H1 (cell line): ENCODE results near the gene FGF18. TPM values are rescaled to one million over a fixed set of nuclear protein-coding genes. Genes with fewer than 3 reads are reported as not detected.

Experiments
- ATF3 ChIP-seq: IDR thresholded peaks from 2 replicates; pipeline ENCODE4 v1.6.1; 2011; ENCODE audit warnings: low read depth, mild to moderate bottlenecking, low read length; ENCODE audit not compliant: insufficient read depth
- KDM5A ChIP-seq: fragments of 200-600 bp; IDR thresholded peaks from 2 replicates; pipeline ENCODE4 v1.7.1; 2012; ENCODE audit warnings: mild to moderate bottlenecking, low read length, inconsistent platforms, mixed read lengths
- polyA plus RNA-seq, 7 experiments: library from polyadenylated mRNA; depleted of rRNA in 3 of 7; stranded (reverse) in 5 of 7; unstranded in 2 of 7; fragments of >200 nt in 5 of 7; fragments of 200-250 nt in 2 of 7; gene quantifications; 1 replicate in 5 of 7; 2 replicates in 1 of 7; 4 replicates in 1 of 7; pipeline versions ENCODE4 v1.2.1 to v1.2.3, GENCODE V29; 2011 to 2013; ENCODE audit warnings: missing spikeins in 2 of 7, mixed read lengths in 2 of 7
- total RNA-seq: library from RNA; stranded (reverse); fragmentation: NEBNext Ultra II Directional; extraction: Animal tissue kit (Norgen Biotek cat#: 25700); gene quantifications from 2 replicates; pipeline ENCODE4 v1.2.1, GENCODE V29; 2021
- TF ChIP-seq, protein P1 (sequence below): fragments of 300-600 bp; sonication (generic); IDR thresholded peaks from 2 replicates; pipeline ENCODE4 v1.7.1; 2012; ENCODE audit warnings: low read length, moderate library complexity, mild to moderate bottlenecking, inconsistent platforms; ENCODE audit not compliant: insufficient replicate concordance

Gene FGF18
- total and polyA plus RNA-seq, 2 of the 8 experiments (the other 6 are each of a cell fraction or from before 2014, with no cell fraction given), result 0.54 to 1.3 TPM

- TF ChIP-seq, protein P1, sequence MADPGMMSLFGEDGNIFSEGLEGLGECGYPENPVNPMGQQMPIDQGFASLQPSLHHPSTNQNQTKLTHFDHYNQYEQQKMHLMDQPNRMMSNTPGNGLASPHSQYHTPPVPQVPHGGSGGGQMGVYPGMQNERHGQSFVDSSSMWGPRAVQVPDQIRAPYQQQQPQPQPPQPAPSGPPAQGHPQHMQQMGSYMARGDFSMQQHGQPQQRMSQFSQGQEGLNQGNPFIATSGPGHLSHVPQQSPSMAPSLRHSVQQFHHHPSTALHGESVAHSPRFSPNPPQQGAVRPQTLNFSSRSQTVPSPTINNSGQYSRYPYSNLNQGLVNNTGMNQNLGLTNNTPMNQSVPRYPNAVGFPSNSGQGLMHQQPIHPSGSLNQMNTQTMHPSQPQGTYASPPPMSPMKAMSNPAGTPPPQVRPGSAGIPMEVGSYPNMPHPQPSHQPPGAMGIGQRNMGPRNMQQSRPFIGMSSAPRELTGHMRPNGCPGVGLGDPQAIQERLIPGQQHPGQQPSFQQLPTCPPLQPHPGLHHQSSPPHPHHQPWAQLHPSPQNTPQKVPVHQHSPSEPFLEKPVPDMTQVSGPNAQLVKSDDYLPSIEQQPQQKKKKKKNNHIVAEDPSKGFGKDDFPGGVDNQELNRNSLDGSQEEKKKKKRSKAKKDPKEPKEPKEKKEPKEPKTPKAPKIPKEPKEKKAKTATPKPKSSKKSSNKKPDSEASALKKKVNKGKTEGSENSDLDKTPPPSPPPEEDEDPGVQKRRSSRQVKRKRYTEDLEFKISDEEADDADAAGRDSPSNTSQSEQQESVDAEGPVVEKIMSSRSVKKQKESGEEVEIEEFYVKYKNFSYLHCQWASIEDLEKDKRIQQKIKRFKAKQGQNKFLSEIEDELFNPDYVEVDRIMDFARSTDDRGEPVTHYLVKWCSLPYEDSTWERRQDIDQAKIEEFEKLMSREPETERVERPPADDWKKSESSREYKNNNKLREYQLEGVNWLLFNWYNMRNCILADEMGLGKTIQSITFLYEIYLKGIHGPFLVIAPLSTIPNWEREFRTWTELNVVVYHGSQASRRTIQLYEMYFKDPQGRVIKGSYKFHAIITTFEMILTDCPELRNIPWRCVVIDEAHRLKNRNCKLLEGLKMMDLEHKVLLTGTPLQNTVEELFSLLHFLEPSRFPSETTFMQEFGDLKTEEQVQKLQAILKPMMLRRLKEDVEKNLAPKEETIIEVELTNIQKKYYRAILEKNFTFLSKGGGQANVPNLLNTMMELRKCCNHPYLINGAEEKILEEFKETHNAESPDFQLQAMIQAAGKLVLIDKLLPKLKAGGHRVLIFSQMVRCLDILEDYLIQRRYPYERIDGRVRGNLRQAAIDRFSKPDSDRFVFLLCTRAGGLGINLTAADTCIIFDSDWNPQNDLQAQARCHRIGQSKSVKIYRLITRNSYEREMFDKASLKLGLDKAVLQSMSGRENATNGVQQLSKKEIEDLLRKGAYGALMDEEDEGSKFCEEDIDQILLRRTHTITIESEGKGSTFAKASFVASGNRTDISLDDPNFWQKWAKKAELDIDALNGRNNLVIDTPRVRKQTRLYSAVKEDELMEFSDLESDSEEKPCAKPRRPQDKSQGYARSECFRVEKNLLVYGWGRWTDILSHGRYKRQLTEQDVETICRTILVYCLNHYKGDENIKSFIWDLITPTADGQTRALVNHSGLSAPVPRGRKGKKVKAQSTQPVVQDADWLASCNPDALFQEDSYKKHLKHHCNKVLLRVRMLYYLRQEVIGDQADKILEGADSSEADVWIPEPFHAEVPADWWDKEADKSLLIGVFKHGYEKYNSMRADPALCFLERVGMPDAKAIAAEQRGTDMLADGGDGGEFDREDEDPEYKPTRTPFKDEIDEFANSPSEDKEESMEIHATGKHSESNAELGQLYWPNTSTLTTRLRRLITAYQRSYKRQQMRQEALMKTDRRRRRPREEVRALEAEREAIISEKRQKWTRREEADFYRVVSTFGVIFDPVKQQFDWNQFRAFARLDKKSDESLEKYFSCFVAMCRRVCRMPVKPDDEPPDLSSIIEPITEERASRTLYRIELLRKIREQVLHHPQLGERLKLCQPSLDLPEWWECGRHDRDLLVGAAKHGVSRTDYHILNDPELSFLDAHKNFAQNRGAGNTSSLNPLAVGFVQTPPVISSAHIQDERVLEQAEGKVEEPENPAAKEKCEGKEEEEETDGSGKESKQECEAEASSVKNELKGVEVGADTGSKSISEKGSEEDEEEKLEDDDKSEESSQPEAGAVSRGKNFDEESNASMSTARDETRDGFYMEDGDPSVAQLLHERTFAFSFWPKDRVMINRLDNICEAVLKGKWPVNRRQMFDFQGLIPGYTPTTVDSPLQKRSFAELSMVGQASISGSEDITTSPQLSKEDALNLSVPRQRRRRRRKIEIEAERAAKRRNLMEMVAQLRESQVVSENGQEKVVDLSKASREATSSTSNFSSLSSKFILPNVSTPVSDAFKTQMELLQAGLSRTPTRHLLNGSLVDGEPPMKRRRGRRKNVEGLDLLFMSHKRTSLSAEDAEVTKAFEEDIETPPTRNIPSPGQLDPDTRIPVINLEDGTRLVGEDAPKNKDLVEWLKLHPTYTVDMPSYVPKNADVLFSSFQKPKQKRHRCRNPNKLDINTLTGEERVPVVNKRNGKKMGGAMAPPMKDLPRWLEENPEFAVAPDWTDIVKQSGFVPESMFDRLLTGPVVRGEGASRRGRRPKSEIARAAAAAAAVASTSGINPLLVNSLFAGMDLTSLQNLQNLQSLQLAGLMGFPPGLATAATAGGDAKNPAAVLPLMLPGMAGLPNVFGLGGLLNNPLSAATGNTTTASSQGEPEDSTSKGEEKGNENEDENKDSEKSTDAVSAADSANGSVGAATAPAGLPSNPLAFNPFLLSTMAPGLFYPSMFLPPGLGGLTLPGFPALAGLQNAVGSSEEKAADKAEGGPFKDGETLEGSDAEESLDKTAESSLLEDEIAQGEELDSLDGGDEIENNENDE, result no peak
- TF ChIP-seq ATF3, result no peak
- no peak for TF ChIP-seq KDM5A
- TF ChIP-seq, all 59 proteins: peak for 0
Measured at GRCh38 chr5:171392585-171393159, 26.8 kb upstream of the FGF18 start (continued).
